GM21529 (cell line): ENCODE data around the gene FYN.
A peak's percentile ranks its signal among the peaks of the same experiment; 100 is the strongest.
"Not testable (repeated sequence)": the region's sequence is repeated elsewhere in the genome, so short reads cannot be mapped to it uniquely, and the experiment has no call there.

Experiments used
- ATAC-seq: cut with Tn5 transposase; IDR thresholded peaks from one replicate; pipeline ENCODE4 v1.9.1; 2021; ENCODE audit not compliant: unreplicated experiment

The FYN gene

DNA sequence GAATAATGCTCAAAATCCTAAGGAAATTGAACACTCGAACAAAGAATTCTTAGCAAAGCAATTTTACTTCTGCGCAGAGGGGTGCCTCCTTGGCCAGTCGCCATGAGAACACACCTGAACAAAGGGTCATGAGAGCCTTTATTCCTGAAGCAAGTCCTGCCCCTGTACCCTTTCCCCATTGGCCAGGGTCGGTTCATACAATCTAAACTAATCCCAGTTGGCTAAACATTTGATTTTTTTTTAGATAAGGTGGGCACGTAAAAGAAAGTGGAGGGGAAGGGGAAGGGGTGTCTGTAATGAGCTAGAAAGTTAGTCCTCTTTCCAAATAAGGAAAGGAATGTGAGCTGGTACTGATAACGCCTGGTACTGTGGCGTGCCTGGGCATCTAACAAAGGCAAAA is 37.9 kb downstream of the FYN start:
- ATAC-seq, result not testable (repeated sequence)

DNA sequence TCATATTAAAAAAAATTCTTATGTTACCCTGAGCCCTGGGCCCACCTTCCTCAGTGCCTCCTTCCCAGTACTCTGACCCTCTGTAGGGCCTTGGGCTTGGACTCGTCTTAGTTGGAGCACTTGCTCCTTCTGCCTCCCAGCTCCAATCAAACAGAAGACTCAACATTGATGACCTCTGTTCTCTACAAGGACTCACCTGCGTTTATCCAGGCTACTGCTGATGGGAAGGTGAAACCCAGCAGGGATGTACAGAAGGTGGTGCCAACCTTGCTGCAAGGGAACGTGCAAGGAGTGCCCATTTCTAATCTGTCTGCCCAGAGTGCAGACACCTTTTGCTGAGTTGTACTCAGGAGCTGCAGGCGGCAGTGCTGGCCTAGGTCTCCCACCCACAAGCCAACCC is 38.9 kb downstream of the FYN start:
- ATAC-seq, result no peak

DNA sequence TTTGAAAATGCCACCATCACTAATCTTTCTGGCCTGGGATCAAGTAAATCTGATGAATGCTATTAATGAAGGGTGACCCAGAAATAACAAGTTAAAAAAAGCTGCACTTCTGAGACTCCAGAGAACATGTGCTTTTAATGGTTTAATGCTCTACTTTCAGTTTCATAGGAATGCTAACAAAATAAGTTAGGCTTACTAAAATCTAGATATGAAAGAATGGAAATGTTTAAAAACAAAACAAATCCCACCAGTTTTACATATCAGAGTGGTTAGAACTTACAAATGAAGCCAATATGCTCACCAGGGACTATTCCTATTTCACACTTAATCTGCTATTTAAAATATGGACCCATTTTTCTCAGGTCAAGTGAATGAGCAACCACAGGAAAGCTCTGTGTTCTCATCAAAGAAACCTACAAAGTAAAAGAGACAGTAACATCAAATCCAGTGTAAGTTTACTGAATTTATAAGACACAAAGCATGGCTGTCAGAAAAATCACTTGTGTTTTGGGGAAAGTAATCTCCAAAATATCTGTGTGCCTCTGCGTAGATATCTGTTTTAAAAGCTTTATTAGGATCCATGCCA is 40.3 kb downstream of the FYN start:
- peak; percentile 51 for ATAC-seq

DNA sequence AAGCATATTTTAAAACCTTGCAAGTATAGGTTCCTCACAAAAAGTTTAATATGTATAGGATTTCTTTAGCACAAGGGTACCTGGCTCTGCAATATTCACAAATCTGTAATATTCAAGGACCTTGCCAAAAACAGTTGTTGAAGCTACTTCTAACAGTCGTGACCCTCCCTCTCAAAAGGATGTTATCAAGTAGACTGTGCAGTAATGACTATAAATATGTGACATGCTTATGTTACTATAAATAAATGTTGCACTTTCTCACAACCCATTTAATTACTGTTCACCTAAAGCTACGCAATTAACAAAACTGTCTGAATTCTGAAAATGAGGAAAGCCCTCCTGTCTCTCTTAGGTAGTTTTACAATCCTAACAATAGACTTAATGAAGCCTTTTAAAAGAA is 41.8 kb downstream of the FYN start:
- ATAC-seq, result no peak

DNA sequence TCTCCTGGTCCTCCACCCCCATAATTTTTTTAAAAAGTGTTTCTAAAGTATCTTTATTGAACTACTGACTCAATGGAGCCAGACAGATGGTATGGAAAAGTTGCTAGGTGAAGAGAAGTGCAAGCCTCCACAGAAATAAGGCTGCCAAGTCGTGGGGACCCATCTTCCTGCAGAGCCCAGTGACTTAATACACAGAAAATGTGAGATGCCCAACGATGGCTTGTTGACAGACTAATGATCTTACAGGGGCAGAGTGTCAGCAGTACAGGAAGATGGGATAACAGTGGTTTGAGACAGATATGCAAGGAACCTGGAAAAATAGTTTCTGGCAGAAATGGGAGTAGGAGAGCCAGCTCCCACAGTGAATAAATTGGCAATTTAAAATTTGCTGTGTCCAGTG is 43.3 kb downstream of the FYN start:
- no peak for ATAC-seq

DNA sequence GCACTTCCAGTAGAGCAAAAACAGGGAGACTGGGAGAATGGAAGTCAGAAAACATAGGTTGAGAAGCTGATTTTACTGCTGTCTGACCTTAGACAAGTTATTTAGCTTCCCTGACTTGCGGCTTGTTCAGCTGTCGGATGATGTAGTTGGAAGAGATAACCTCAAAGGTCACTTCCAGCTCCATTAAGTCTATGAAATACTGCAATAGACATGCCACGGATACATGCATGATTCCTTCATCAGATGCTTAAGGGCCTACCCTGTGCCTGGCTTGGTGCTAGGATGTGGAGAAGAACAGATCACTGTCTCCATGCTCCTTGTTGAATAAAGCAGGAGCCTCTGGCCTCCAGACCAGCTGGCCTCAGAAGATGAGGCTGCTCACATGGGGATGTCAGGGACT is 43.7 kb downstream of the FYN start:
- ATAC-seq, result no peak

DNA sequence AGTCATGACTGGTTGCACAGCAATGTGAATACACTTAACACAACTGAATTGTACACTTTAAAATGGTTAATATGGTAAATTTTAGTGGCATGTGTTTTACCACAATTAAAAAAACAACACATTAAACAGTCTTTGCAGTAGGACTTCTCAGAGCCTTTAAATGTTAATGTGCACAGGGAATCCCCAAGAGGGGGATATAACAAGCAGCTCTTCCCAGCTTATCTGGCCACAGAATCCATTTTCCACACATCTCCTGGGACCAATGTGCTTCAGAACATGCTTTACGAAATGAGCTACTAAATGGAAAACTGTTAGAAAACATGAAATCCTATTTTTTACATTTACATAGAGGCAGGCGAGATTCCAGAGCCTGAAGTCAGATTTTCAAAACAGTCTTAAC is 44.4 kb downstream of the FYN start:
- no peak for ATAC-seq

DNA sequence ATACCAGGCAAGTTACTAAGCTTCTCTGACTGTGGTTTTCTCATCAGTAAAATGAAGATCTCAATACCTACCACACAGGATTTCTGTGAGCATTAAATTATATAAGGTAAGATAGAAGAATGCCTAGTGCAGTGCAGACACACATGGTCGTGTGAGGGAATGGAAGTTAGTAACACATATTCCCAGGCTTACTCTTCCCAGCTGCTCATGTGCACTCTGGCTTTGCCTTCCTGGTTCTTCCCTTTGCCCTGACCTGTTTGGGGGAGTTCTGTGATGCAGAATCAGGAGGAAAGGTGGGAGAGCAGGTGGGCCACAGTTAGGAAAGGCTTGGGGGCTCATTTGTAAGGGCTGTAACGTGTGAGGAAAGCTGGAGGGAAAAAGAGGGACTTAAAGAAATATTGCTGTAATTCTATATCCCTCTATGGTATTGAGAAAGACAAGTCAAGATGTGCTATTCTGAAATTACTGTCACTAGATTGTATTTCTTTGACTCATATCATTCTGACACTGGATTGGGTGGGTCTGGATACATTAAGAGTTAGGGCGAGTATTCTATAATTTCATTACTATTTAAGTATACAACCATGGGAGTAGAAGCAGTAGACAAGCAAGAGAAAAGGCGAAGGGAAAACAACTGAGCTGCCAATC is 47.7 kb downstream of the FYN start:
- ATAC-seq, result no peak

DNA sequence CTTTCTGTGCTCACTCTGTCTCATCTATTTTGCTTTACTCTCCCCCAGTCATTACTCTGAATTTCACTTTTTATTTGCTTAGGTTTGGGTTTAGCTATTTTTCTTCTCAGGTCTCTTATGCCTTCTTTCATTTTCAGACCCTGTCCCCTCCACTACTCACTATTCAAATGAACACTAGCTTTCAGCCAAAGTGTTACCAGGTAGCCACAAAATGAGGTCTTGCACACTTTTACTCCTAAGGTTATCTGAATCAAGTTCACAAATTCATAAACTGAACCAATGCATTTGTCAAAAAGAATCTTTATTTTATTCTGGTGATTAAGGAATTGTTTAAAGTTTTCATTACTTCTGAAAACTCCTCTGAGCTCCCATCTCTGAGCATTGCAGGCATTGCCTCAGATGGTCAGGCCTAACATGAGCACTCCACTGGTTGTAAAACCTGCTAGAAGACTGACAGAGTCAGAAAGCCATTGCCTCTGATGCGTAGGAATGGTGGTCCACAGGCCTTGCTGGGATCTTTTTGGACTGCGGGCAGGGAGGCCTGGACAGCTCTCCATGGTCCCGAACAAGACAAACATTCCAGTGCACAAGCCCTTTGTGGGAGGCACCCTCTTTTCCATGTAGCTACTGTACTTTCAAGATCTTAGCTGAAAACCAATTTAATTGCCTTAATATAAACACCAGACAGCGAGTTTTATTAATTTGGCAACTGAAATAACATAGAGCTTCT is 48.5 kb downstream of the FYN start:
- ATAC-seq, result peak; percentile 89

DNA sequence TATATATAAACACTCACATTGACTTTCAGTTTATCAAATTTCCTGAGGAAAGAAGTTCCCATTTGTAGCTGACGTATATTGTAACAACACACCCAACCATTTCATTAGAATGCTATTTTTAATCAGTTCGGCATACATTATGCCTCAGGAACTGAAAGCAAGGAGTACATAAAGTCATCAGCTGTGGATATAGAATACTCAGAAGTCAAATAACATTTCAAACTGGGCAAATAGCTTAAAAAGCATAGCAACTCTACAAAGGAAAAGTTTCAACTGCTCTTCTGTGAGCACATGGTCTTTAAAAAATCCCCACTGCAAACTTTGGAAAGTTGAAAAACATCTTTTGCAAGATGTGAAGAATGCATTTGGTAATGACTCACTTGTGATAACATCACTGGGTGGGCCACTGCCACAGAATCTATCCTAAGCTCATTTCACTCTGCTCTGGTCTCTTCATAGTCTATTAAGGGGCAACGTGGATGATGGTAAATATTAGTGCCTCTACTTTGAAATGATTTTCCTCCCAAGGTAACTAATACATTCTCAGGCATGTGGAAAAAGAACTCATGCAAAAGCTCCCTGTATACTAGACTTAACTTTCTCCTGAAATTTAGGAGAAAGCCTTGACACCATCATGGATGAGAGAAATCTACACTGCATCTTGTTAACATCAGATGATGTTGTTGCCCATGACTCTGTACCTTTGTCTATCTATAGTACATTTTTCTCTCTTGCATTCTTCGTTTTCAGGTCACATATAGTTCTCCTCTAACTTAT is 49.2 kb downstream of the FYN start:
- no peak for ATAC-seq

DNA sequence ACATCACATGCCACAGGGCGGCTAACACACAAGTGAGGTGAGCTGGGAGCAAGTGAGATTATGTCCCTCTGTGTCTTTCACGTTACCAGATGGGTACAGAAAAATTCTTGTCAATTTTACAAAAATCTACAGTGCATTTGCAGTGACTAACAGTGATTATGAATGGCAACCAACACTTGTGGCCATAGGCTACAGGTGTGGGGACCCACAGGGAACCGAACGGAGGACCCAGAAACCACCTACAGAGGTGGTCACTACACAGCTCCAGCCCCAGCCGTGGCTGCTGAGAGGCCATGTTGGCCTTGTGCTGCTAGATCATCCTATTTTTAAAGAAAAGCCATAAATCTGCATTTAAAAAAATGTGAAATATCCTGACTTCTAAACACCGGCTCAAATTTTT is 50.2 kb downstream of the FYN start:
- no peak for ATAC-seq

DNA sequence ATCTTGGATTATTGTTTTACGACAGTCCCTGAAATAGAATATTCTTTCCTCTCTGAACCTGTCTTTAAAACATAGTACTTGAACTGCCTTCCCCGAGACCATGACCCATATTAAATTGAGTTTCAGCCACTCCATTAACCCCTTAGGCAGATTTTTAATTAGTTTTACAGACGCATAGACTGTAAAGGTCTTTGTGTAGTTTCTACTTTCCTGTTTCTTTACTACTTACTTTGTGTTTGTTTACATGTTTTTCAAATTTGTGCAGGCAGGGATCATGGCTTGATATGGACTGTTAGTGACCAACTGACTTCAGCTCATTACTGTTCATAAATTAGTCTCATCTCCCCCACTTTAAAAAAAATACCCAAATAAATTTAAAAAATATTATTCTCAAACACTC is 53.8 kb downstream of the FYN start:
- no peak for ATAC-seq

DNA sequence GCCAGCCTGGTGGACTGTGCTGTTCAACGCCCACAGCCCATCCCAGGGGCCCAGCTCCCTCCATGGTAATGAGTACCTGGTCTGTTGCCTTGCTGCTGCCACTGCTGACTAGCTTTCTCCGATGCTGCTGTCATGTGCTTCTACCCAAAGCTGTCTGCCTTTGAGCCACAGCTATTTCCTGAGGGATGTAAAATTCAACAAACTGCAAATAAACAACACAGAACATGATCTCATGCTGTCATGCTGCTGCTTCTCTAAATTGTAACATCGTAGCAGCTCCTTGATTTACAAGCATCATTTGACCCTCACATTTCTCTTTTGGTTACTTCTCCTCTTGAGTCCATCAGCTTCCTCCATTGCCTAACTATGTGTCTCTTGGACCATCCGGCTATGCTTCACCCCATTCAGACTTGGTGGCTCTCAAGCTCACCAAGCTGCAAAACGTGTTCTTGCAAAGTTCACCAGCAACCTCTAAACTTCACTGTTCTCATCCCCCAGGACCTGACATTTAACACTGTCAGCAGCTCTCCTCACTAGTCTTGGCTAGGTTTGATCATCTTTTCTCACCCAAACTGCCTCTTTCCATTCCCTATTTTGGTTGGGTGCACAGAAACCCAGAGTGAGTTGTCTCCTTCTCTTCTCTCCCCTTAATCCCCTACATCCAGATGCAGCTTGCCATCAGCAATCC is 54.6 kb downstream of the FYN start:
- no peak for ATAC-seq

DNA sequence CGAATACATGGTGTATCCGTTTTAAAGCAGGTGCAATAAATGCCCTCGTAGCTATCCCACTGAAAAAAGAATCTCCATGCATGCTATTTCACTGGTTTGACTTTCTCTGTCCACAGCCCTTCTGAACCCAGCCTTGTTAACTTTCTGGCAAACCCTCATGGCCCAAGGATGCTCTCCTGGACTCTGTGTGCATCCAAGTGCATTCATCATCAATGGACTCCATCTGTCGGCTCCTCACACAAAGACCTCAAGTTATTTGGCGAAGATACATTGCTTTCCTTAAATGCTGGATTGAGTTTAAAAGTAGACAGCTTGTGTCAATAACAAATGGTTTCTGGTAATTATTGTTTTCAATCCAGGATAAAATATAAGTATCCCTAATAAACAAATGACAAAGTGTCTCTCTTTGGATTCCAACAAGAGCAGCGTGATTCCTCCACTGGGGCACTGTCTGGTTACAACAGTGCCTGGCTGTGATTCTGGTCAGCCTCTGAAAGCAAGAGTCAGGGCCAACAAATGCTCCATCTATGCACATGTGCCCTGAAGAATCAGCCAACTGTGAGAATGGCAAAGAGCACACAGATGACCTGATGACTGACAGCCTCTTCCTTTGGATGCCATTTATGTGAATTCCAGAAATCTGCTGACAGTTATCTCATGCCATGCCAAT is 55.7 kb downstream of the FYN start:
- no peak for ATAC-seq

DNA sequence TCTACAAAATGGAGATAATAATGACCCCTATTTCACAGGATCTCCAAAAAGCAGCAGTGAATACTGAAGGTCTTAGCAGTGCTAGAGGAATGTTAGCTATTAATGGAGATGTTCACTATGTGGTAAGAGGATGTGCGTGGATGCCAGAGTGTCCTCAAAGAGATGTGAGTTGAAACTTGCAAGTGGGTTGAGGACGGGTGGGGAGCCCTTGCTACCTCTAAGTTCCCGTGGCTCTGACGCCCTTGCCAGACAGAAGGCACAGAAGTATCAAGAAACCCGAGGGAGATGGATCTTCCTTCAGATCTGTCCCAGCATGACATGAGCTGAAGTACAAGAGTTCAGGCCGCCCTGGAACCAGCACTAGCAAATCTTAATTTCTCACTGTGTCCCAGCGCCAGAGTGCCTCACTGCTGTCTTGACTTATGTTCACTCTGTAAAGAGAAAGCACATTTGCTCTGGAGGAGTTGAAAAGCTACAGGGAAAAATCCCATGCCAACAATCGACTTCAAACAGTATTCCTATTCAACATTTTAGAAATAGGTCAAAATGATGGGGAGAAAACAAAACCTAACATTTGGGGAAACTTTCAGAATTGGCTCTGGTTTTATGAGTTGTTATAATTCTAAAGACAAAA is 59.5 kb downstream of the FYN start:
- ATAC-seq, result no peak

DNA sequence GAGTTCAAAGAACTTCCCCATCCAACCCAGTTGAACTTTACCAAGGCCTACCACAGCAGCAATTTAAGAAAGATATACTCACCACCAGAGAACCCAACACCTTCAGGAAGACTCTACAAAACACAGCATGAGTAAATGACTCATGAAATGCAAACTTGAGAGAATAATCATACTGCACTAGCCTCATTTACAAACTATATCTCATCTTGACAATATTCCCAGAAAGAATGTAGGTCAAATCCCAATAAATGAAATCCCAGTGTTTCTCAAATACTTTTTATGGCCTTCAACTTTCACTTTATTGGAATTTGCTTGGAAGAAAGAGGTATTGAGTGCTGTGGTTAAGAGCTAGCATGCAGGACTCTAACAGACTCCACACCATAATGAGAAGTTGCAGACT is 60.0 kb downstream of the FYN start:
- ATAC-seq, result no peak

DNA sequence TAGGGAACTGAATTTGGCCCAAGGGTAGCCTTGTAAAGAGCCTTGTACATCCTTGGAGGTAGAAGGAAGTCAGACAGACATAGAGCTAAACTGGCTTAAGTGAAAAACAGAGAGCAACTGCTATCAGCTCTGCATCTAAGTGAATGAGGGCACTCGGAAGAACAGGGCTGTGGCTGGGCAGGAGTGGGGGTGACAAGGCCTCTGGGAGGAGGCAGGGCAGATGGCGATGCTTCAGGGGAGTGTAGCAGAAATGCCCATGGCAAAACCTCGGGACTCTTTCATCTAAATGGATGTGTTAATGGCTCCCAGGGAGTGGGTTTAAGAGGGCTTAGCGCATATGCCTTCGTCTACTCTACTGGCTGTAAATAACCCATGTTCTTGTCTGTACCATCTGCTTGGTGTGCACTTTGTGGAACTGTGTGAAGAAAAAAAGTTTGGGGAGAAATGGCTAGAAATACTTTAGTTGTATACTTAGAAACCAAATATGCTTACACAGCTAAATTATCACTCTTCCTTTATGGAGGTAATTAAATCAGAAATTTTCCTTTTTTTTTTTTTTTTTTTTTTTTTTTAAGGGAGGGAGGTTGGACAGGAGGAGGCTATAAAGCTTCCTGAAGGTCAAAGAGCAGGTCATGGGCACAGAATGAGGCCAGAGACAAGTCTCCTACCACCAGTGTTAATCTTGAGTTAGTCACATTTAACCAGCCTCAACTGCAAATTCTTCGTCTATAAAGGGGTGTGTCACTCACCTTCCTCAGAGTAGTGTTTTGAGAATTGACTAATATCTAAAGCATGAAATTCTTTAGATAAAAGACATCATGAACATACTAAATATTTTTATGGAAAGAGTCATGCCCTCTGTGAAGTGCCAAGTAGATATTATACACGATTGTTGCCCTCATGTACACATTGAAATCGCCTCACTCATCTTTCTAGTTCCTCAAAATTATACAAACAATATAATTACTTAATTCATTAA is 60.9 kb downstream of the FYN start:
- no peak for ATAC-seq

DNA sequence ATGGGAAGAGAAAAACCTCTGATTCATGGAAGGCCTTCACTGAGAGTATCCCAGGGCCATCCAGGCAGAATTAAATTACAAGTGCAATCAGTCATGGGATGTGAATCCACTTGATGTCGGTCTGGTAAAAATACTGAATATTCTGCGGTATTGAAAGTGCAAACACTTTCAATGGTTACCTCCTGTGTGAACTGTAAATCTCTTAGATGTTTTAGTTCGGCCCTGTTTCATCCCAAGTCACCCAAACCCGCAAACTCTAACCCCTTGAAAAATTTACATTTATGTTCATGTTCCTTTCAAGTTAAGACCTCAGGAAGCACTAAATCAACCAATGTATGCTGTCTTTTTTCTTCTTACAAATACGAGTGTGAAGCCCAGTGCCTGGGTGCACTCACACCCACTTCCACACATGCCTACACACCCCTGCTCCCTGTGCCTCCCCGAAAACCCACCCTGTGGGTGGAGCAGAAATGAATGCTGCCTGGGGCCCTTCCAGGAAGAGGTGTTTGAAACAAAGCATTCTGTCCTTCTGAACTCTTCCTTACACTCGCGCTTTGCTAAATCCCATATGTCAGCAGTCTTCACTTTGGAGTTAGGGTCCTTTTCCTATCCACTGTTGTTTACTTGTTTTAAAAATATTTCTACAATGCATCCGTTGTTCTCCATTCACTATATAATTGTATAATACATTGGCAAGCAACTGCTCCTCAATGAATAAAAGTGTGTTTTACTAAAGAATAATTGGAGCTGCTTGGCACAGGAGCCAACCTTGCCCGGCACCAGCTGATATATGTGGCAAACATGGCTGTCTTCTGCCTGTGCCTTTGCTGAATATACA is 62.7 kb downstream of the FYN start:
- no peak for ATAC-seq
